Keratinocyte (primary cell): Measurements from ENCODE around the gene FCAR. TPM values are rescaled to one million over a fixed set of nuclear protein-coding genes. Genes with fewer than 3 reads are reported as not detected.
"Not testable (repeated sequence)": the region's sequence is repeated elsewhere in the genome, so short reads cannot be mapped to it uniquely, and the experiment has no call there.

ENCODE experiments used
- DNase-seq: peaks from one replicate; pipeline ENCODE4 v3.0.0-alpha.2; 2011; ENCODE audit warnings: low read depth, missing footprints, low spot score
- FAIRE-seq: peaks from 2 replicates; lab custom pipeline; 2011; peaks lifted over from hg19 to GRCh38; lab: Jason Lieb, UNC
- H2AFZ ChIP-seq: 2 replicates; pipeline ENCODE4 v1.6.0; 2012; ENCODE audit warnings: low read length, control low read depth, inconsistent platforms; ENCODE audit not compliant: control insufficient read depth
- H3K27ac ChIP-seq: 2 replicates; pipeline ENCODE4 v1.5.1; 2011; ENCODE audit warnings: low read length; ENCODE audit not compliant: control insufficient read depth, insufficient read depth
- H3K27me3 ChIP-seq: 3 replicates; pipeline ENCODE4 v1.6.0; 2011; ENCODE audit warnings: low read length; ENCODE audit not compliant: control insufficient read depth, insufficient read depth; ENCODE audit errors: extremely low read depth
- H3K36me3 ChIP-seq, 2 experiments: 2 replicates in 1 of 2; 3 replicates in 1 of 2; pipeline ENCODE4 v1.5.1; 2011; ENCODE audit warnings: low read length in 2 of 2, mild to moderate bottlenecking in 1 of 2; ENCODE audit not compliant: control insufficient read depth in 2 of 2, insufficient read depth in 2 of 2; ENCODE audit errors: extremely low read depth in 1 of 2
- H3K4me1 ChIP-seq: 3 replicates; pipeline ENCODE4 v1.5.1; 2011; ENCODE audit warnings: low read length; ENCODE audit not compliant: control insufficient read depth, insufficient read depth; ENCODE audit errors: extremely low read depth
- H3K4me2 ChIP-seq: 3 replicates; pipeline ENCODE4 v1.6.0; 2011; ENCODE audit warnings: low read depth, low read length; ENCODE audit not compliant: control insufficient read depth, insufficient read depth; ENCODE audit errors: extremely low read depth
- H3K4me3 ChIP-seq, 3 experiments: fragments of 200-600 bp in 1 of 3; sonication (generic) in 1 of 3; 2 replicates in 2 of 3; 3 replicates in 1 of 3; pipeline ENCODE4 v1.5.1; 2011 to 2016; ENCODE audit warnings: low read length in 3 of 3, mild to moderate bottlenecking in 3 of 3, control low read depth in 2 of 3, inconsistent platforms in 1 of 3, low read depth in 1 of 3, mixed read lengths in 1 of 3, mixed run types in 1 of 3, moderate library complexity in 1 of 3; ENCODE audit not compliant: control insufficient read depth in 2 of 3, insufficient read depth in 2 of 3; ENCODE audit errors: extremely low read depth in 1 of 3
- H3K79me2 ChIP-seq: 2 replicates; pipeline ENCODE4 v1.6.0; 2012; ENCODE audit warnings: low read length; ENCODE audit not compliant: control insufficient read depth, insufficient read depth
- H3K9ac ChIP-seq: 3 replicates; pipeline ENCODE4 v1.6.0; 2011; ENCODE audit warnings: low read length; ENCODE audit not compliant: control insufficient read depth, insufficient read depth; ENCODE audit errors: extremely low read depth
- H3K9me1 ChIP-seq: 3 replicates; pipeline ENCODE4 v1.6.0; 2011; ENCODE audit warnings: low read length; ENCODE audit not compliant: control insufficient read depth, insufficient read depth; ENCODE audit errors: extremely low read depth
- H3K9me3 ChIP-seq: 2 replicates; pipeline ENCODE4 v1.5.1; 2012; ENCODE audit warnings: low read depth, low read length; ENCODE audit not compliant: control insufficient read depth
- H4K20me1 ChIP-seq: 3 replicates; pipeline ENCODE4 v1.6.0; 2011; ENCODE audit warnings: low read length; ENCODE audit not compliant: control insufficient read depth, insufficient read depth; ENCODE audit errors: extremely low read depth
- dilution Hi-C: fragments of 300-500 bp; cut with MboI; formaldehyde crosslinking; loops from one replicate; pipeline ENCODE4 v1.7.0; 2020; ENCODE audit warnings: low sequenced_read_pairs; ENCODE audit not compliant: extremely low pct_ligation_motif_present
- polyA plus RNA-seq, 5 experiments: library from polyadenylated mRNA; depleted of rRNA in 3 of 5; stranded (reverse) in 3 of 5; stranded (forward) in 1 of 5; unstranded in 1 of 5; fragments of >200 nt; gene quantifications; 1 replicate in 1 of 5; 2 replicates in 3 of 5; 3 replicates in 1 of 5; pipeline versions ENCODE4 v1.2.1 to v1.2.3, GENCODE V29; 2011 to 2012; ENCODE audit warnings: missing spikeins in 2 of 5, low read depth in 1 of 5, low replicate concordance in 1 of 5

FCAR gene
- polyA plus RNA-seq, 1 donor (not counting 4 experiments of a cell fraction or from before 2014, with no cell fraction given) = not detected

DNA sequence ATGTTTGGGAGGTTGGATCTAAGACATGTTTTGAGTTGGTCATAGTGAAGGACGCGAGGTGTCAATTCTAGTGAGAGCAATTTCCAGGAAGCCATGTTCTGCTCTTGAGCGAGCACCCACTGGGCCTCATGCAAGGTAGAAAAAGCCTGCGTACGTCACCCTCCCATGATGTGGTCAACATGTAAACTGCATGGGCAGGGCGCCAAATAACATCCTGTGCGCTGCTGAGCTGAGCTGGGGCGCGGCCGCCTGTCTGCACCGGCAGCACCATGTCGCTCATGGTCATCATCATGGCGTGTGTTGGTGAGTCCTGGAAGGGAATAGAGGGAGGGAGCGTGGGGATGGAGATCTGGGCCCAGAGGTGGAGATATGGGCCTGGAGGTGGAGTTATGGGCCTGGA is 41.5 kb upstream of the FCAR start, which contains the start of gene KIR2DS4:
KIR2DS4 (plus strand) TSS at position 181 of the 400 bp plus-strand sequence.
- H3K9me1 ChIP-seq, H3K79me2 ChIP-seq, FAIRE-seq, DNase-seq, H3K27ac ChIP-seq, H3K9ac ChIP-seq, H3K27me3 ChIP-seq, dilution Hi-C loops, H3K4me1 ChIP-seq, H2AFZ ChIP-seq, H3K36me3 ChIP-seq, H3K9me3 ChIP-seq, H3K4me2 ChIP-seq, H4K20me1 ChIP-seq, H3K4me3 ChIP-seq: not testable (repeated sequence)

GRCh38 chr19:54835126-54835525 is 38.9 kb upstream of the FCAR start:
- H3K27me3 ChIP-seq, H3K4me2 ChIP-seq, DNase-seq, H2AFZ ChIP-seq, dilution Hi-C loops, H3K36me3 ChIP-seq, H4K20me1 ChIP-seq, H3K79me2 ChIP-seq, H3K4me1 ChIP-seq, FAIRE-seq, H3K9me3 ChIP-seq, H3K9ac ChIP-seq, H3K9me1 ChIP-seq, H3K27ac ChIP-seq, H3K4me3 ChIP-seq: not testable (repeated sequence)

DNA sequence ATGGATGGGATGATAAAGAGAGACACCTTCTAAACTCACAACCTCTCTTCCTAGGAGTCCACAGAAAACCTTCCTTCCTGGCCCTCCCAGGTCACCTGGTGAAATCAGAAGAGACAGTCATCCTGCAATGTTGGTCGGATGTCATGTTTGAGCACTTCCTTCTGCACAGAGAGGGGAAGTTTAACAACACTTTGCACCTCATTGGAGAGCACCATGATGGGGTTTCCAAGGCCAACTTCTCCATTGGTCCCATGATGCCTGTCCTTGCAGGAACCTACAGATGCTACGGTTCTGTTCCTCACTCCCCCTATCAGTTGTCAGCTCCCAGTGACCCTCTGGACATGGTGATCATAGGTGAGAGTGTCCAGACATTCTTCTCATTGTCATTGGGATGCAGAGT is 36.5 kb upstream of the FCAR start:
- H3K4me3 ChIP-seq, DNase-seq, H3K4me1 ChIP-seq, H2AFZ ChIP-seq, H4K20me1 ChIP-seq, H3K9me1 ChIP-seq, H3K9me3 ChIP-seq, H3K27me3 ChIP-seq, dilution Hi-C loops, H3K4me2 ChIP-seq, FAIRE-seq, H3K27ac ChIP-seq, H3K9ac ChIP-seq, H3K36me3 ChIP-seq, H3K79me2 ChIP-seq: not testable (repeated sequence)

GRCh38 chr19:54843171-54843570 is 30.9 kb upstream of the FCAR start:
- H2AFZ ChIP-seq, H3K4me2 ChIP-seq, H3K9ac ChIP-seq, H3K9me3 ChIP-seq, DNase-seq, dilution Hi-C loops, H3K79me2 ChIP-seq, H3K27me3 ChIP-seq, H3K9me1 ChIP-seq, H3K4me3 ChIP-seq, H4K20me1 ChIP-seq, FAIRE-seq, H3K4me1 ChIP-seq, H3K27ac ChIP-seq, H3K36me3 ChIP-seq: not testable (repeated sequence)

DNA sequence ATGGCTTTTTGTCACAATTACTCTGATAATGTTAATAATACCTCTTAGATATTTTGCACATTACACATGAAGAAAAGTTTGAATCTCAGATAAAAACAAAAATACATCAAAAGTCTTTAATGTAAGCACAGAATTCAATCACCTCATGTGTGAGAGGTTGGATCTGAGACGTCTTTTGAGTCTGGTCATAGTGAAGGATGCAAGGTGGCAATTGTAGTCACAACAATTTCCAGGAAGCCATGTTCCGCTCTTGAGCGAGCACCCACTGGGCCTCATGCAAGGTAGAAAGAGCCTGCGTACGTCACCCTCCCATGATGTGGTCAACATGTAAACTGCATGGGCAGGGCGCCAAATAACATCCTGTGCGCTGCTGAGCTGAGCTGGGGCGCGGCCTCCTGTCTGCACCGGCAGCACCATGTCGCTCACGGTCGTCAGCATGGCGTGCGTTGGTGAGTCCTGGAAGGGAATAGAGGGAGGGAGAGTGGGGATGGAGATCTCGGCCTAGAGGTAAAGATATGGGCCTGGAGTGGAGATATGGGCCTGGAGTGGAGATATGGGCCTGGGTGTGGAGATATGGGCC is 23.9 kb upstream of the FCAR start, which contains the start of gene KIR3DL2:
KIR3DL2 (plus strand) TSS at position 383 of the 580 bp plus-strand sequence; CDS start at position 416, 33 bp downstream.
- H3K27me3 ChIP-seq, H3K9me1 ChIP-seq, H3K9me3 ChIP-seq, H2AFZ ChIP-seq, dilution Hi-C loops, H3K79me2 ChIP-seq, H3K27ac ChIP-seq, H3K9ac ChIP-seq, FAIRE-seq, H3K36me3 ChIP-seq, H3K4me2 ChIP-seq, H3K4me1 ChIP-seq, H3K4me3 ChIP-seq, H4K20me1 ChIP-seq, DNase-seq: not testable (repeated sequence)
